HepG2 (cell line): ENCODE data around the gene STK40. TPM values are rescaled to one million over a fixed set of nuclear protein-coding genes. Genes with fewer than 3 reads are reported as not detected.

Experiments used
- PAXIP1 ChIP-seq: sonication (generic); formaldehyde crosslinking; conservative IDR thresholded peaks from 2 replicates; pipeline ENCODE4 v1.4.0; 2020; ENCODE audit warnings: mild to moderate bottlenecking, missing genetic modification reagents, moderate library complexity
- ZBTB7A ChIP-seq: sonication (generic); formaldehyde crosslinking; IDR thresholded peaks from 2 replicates; pipeline ENCODE4 v1.8.0; 2022; ENCODE audit warnings: mild to moderate bottlenecking, missing genetic modification reagents
- polyA plus RNA-seq, 8 experiments: library from polyadenylated mRNA; depleted of rRNA in 3 of 8; stranded (reverse) in 7 of 8; unstranded in 1 of 8; fragments of >200 nt; fragmentation: Illumina TruSeq in 4 of 8; extraction: Trizol in 4 of 8; gene quantifications; 2 replicates each; pipeline versions ENCODE4 v1.2.1 to v1.2.3, GENCODE V29; 2011 to 2016; ENCODE audit warnings: low read depth in 4 of 8, missing spikeins in 1 of 8, mixed read lengths in 1 of 8; ENCODE audit not compliant: insufficient read depth in 1 of 8
- total RNA-seq, 5 experiments: library from RNA; depleted of rRNA; stranded (reverse); fragments of >200 nt; fragmentation: Illumina TruSeq; extraction: Trizol; gene quantifications; 2 replicates each; pipeline ENCODE4 v1.2.3, GENCODE V29; 2016; ENCODE audit warnings: low read depth in 1 of 5
- TF ChIP-seq, protein P1 (sequence below), 2 experiments: sonication (generic) in 1 of 2; formaldehyde crosslinking in 1 of 2; IDR thresholded peaks; 2 replicates each; pipeline versions ENCODE4 v1.4.0 to v1.6.1; 2018 to 2020; ENCODE audit warnings: missing genetic modification reagents in 2 of 2, borderline replicate concordance in 1 of 2, low read depth in 1 of 2, mild to moderate bottlenecking in 1 of 2, missing biosample characterization in 1 of 2

Gene STK40
- total and polyA plus RNA-seq, 2 of the 13 experiments (the other 11 are each of a cell fraction or from before 2014, with no cell fraction given) = 33.8 to 35.1 TPM

GRCh38 chr1:36387141-36387949 is 1.6 kb upstream of the STK40 start (continued):
- TF ChIP-seq ZBTB7A (CRISPR knock-in tag) (no peak), PAXIP1 (CRISPR knock-in tag) (no peak)
- TF ChIP-seq, protein P1, sequence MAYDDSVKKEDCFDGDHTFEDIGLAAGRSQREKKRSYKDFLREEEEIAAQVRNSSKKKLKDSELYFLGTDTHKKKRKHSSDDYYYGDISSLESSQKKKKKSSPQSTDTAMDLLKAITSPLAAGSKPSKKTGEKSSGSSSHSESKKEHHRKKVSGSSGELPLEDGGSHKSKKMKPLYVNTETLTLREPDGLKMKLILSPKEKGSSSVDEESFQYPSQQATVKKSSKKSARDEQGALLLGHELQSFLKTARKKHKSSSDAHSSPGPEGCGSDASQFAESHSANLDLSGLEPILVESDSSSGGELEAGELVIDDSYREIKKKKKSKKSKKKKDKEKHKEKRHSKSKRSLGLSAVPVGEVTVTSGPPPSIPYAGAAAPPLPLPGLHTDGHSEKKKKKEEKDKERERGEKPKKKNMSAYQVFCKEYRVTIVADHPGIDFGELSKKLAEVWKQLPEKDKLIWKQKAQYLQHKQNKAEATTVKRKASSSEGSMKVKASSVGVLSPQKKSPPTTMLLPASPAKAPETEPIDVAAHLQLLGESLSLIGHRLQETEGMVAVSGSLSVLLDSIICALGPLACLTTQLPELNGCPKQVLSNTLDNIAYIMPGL (CRISPR knock-in tag; IDR thresholded peaks at IDR 0.05; ENCODE audit: borderline replicate concordance in 1 of 2, low read depth in 1 of 2) = no peak
